GM12865 (cell line): ENCODE results near the gene PROSER2.

Source experiments
- DNase-seq: peaks from one replicate; pipeline ENCODE4 v3.0.0; 2010; ENCODE audit warnings: low read depth
- H3K4me3 ChIP-seq: 2 replicates; pipeline ENCODE4 v1.5.1; 2011; ENCODE audit warnings: mild to moderate bottlenecking, low read depth, low read length, control low read depth
- CTCF ChIP-seq: IDR thresholded peaks from 2 replicates; pipeline ENCODE4 v1.5.1; 2011; ENCODE audit warnings: low read length, control low read depth, low read depth, inconsistent platforms; ENCODE audit not compliant: insufficient read depth; ENCODE audit errors: missing control alignments

The PROSER2 gene

GRCh38 chr10:11901833-11902475 is 78.8 kb downstream of the PROSER2 start:
- no peak for TF ChIP-seq CTCF
- no peak for DNase-seq
- no peak overlapping the region for H3K4me3 ChIP-seq

- no peak for TF ChIP-seq CTCF
- DNase-seq, result no peak
- no peak overlapping the region for H3K4me3 ChIP-seq
Measured at GRCh38 chr10:11902646-11903045, 79.5 kb downstream of the PROSER2 start.

DNA sequence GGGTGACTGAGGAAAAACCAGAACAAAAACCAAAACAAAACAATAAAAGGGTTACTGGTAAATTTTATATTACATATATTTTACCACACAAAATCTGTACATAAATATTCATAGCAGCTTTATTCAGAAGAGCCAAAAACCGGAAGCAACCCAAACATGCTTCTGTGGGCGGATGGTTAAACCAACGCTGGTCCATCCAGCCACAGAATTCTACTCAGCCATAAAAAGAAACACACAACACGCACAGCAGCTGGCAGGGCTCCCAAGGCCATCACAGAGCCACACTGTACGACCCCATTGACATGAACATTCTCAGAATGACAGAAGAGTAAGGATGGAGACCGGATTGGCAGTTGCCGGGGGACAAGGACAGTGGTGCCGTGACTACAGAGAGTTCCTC is 83.6 kb downstream of the PROSER2 start:
- TF ChIP-seq CTCF, result no peak
- peak; percentile 37 for DNase-seq
- H3K4me3 ChIP-seq, result no peak overlapping the region

DNA sequence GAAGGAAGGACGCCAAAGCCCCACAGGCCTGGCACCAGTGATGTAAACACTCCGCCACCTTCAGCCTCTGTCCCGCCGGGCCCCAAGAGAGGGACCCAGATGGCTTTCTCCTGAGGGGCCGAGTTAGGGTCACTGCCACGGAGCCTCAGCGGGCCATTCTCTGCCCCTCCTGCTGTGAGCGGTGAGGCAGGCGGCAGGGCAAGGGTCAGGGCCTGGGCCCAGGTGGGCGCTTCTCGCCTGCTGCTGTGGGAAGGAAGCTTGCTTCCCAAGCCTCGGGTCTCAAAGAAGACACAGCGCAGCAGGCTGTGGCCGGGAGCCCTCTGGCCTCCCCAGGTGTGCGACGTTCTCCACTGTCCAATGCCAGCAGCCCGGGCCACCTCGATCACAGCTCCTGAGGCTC is 84.8 kb downstream of the PROSER2 start:
- TF ChIP-seq CTCF, result no peak
- H3K4me3 ChIP-seq, result no peak overlapping the region
- DNase-seq, result no peak

DNA sequence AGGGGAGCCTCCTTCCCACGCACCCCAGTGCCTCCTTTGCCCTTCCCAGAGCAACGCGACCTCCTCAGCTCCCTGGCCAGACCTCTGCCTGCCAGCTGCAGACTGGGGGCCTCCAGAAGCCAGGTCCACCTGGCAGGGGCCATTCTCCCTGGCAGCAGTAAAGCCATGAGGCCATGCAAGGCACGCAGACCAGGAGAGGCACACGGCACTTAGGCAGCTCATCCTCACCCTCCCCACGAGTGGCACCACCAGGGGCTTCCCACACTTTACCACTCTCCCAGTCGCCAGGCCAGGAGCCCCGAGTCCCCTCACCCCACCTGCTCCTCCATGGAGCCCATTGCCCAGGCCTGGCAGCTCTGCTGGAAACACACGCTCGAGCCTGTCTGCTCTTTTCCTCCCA is 85.4 kb downstream of the PROSER2 start:
- no peak overlapping the region for H3K4me3 ChIP-seq
- DNase-seq, result no peak
- no peak for TF ChIP-seq CTCF

DNA sequence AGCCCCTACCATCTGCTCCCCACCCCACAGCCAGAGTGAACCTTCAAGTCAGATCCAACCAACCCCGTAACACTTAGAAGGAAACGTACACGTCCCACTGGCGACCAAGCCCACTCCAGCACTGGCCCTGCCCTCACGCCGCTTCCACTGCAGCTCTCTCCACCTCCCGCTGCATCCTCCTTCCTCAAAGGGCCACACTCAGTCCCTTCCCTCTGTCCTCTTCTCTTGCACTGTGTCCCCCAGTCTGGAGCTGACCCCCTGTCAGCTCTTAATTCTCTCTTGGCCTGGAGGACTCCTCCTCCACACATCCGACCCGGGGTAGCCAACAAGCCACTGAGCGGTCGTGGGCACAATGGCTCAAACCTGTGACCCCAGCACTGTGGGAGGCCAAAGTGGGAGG is 85.8 kb downstream of the PROSER2 start:
- H3K4me3 ChIP-seq, result no peak overlapping the region
- no peak for TF ChIP-seq CTCF
- DNase-seq, result no peak

DNA sequence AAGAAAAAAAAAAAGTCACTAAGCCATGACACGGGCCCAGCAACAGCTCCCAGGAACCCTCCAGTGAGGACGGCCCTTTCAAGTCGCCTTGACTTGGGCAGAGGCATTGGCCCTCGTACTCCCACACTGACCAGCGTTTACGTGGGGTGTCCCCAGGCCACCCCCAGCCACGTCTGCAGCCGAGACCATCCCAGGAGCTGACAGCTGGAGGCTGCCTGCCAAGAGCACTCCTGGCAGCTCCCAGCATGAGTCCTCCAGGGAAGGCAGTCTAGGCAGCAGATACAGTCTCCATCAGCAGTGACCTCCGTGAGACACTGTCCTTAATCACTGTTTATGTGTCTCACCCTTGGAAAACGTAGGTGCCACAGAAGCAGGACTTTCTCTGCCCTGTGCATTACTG is 86.5 kb downstream of the PROSER2 start:
- DNase-seq, result no peak
- TF ChIP-seq CTCF, result no peak
- no peak overlapping the region for H3K4me3 ChIP-seq
